ENCODE measurements around the gene SH3RF3.

The SH3RF3 gene

GRCh38 chr2:109460553-109461324 lies 331.7 kb downstream of the SH3RF3 start:
- DNase-seq, result no peak

- DNase-seq, result no peak
Observed at GRCh38 chr2:109463236-109463635, 334.2 kb downstream of the SH3RF3 start.

- DNase-seq, result no peak
Observed at GRCh38 chr2:109463891-109464290, 334.9 kb downstream of the SH3RF3 start.

GRCh38 chr2:109466674-109467575 lies 337.9 kb downstream of the SH3RF3 start:
- DNase-seq, result no peak

GRCh38 chr2:109467701-109468100 lies 338.7 kb downstream of the SH3RF3 start:
- no peak for DNase-seq

- no peak for DNase-seq
Observed at GRCh38 chr2:109468893-109469292, 339.9 kb downstream of the SH3RF3 start.

- no peak for DNase-seq
Observed at GRCh38 chr2:109471658-109472057, 342.7 kb downstream of the SH3RF3 start.

- DNase-seq, result no peak
Observed at GRCh38 chr2:109472331-109472959, 343.4 kb downstream of the SH3RF3 start.

- DNase-seq, result no peak
Observed at GRCh38 chr2:109472974-109473373, 344.0 kb downstream of the SH3RF3 start.

- DNase-seq, result no peak
Observed at GRCh38 chr2:109473616-109474318, 344.8 kb downstream of the SH3RF3 start.

GRCh38 chr2:109474319-109474825 lies 345.4 kb downstream of the SH3RF3 start:
- DNase-seq, result no peak

- no peak for DNase-seq
Observed at GRCh38 chr2:109475531-109476210, 346.7 kb downstream of the SH3RF3 start.

GRCh38 chr2:109476641-109477441 lies 347.8 kb downstream of the SH3RF3 start:
- no peak for DNase-seq

- no peak for DNase-seq
Observed at GRCh38 chr2:109478906-109479493, 350.0 kb downstream of the SH3RF3 start.

- no peak for DNase-seq
Observed at GRCh38 chr2:109479804-109480203, 350.8 kb downstream of the SH3RF3 start.

GRCh38 chr2:109480486-109481195 lies 351.6 kb downstream of the SH3RF3 start:
- no peak for DNase-seq

- no peak for DNase-seq
Observed at GRCh38 chr2:109481196-109481555, 352.2 kb downstream of the SH3RF3 start.

- no peak for DNase-seq
Observed at GRCh38 chr2:109481599-109481998, 352.6 kb downstream of the SH3RF3 start.

GRCh38 chr2:109482361-109482861 lies 353.4 kb downstream of the SH3RF3 start:
- DNase-seq, result peak; percentile 25

Measured in DMS 273 treated with DMSO at 0.1 percent for 48 hours (cell line).